Karpas-422 (cell line): ENCODE results near the gene FABP1. TPM values are rescaled to one million over a fixed set of nuclear protein-coding genes. Genes with fewer than 3 reads are reported as not detected.

ENCODE experiments used
- DNase-seq: peaks from one replicate; pipeline ENCODE4 v3.0.0-alpha.2; 2015
- H2AFZ ChIP-seq: fragments of 200-600 bp; sonication (generic); 2 replicates; pipeline ENCODE4 v1.6.1; 2014; ENCODE audit warnings: antibody characterized with exemption, low read length, mixed read lengths
- H3K27ac ChIP-seq: fragments of 200-600 bp; sonication (generic); 2 replicates; pipeline ENCODE4 v1.5.1; 2014; ENCODE audit warnings: mild to moderate bottlenecking, low read length, moderate library complexity
- H3K27me3 ChIP-seq: fragments of 200-600 bp; sonication (generic); 2 replicates; pipeline ENCODE4 v1.6.1; 2014; ENCODE audit warnings: low read length, mixed read lengths
- H3K36me3 ChIP-seq: fragments of 200-600 bp; sonication (generic); 2 replicates; pipeline ENCODE4 v1.6.1; 2014; ENCODE audit warnings: low read length, mixed read lengths; ENCODE audit not compliant: insufficient read depth
- H3K4me1 ChIP-seq: fragments of 200-600 bp; sonication (generic); 2 replicates; pipeline ENCODE4 v1.6.1; 2014; ENCODE audit warnings: mild to moderate bottlenecking, low read length, mixed read lengths
- H3K4me2 ChIP-seq: fragments of 200-600 bp; sonication (generic); 2 replicates; pipeline ENCODE4 v1.6.1; 2014; ENCODE audit warnings: low read length, low read depth, mild to moderate bottlenecking; ENCODE audit not compliant: poor library complexity, severe bottlenecking
- H3K4me3 ChIP-seq: fragments of 200-600 bp; sonication (generic); 2 replicates; pipeline ENCODE4 v1.5.1; 2014; ENCODE audit warnings: mild to moderate bottlenecking, antibody characterized with exemption, low read length, mixed read lengths
- H3K79me2 ChIP-seq: fragments of 200-600 bp; sonication (generic); 2 replicates; pipeline ENCODE4 v1.6.1; 2014; ENCODE audit warnings: mild to moderate bottlenecking, low read length, mixed read lengths
- H3K9ac ChIP-seq: fragments of 200-600 bp; sonication (generic); 2 replicates; pipeline ENCODE4 v1.6.0; 2014; ENCODE audit warnings: low read length
- H3K9me2 ChIP-seq: fragments of 200-600 bp; sonication (generic), shearing (Covaris generic); replicated peaks from 2 replicates; pipeline ENCODE4 v1.6.0; 2014; ENCODE audit warnings: mild to moderate bottlenecking, low read length, moderate library complexity; ENCODE audit not compliant: insufficient read depth
- H3K9me3 ChIP-seq: fragments of 300-700, 200-600 bp; sonication (generic); 2 replicates; pipeline ENCODE4 v1.6.1; 2014; ENCODE audit warnings: low read length, mixed read lengths
- H4K20me1 ChIP-seq: fragments of 200-600 bp; sonication (generic); 2 replicates; pipeline ENCODE4 v1.6.1; 2014; ENCODE audit warnings: mild to moderate bottlenecking, antibody characterized with exemption, low read length, low read depth; ENCODE audit not compliant: insufficient read depth
- total RNA-seq: library from RNA; depleted of rRNA; stranded (reverse); fragments of >200 nt; shearing (Covaris generic); gene quantifications from 2 replicates; pipeline ENCODE4 v1.2.3, GENCODE V29; 2014; ENCODE audit warnings: low replicate concordance

FABP1 gene
- total RNA-seq, 1 experiment from 2014 or later: not detected

GRCh38 chr2:88144914-88145497, 17.1 kb upstream of the FABP1 start:
- H3K36me3 ChIP-seq: no peaks in the 10 kb centered on the region
- H3K4me2 ChIP-seq: no peak overlapping the region
- H4K20me1 ChIP-seq: no peaks in the 10 kb centered on the region
- no peak overlapping the region for H3K27ac ChIP-seq
- no peaks in the 10 kb centered on the region for H3K4me1 ChIP-seq
- H3K79me2 ChIP-seq: no peaks in the 10 kb centered on the region
- no peak overlapping the region for H2AFZ ChIP-seq
- no peak overlapping the region for H3K9ac ChIP-seq
- no peaks in the 10 kb centered on the region for H3K9me2 ChIP-seq
- H3K4me3 ChIP-seq: no peak overlapping the region
- no peak for DNase-seq
- peaks cover 3% of the 10 kb centered on the region; the same call in 1 of the 2 replicates for H3K27me3 ChIP-seq
- H3K9me3 ChIP-seq: peaks cover 7% of the 10 kb centered on the region; the same call in 1 of the 2 replicates

GRCh38 chr2:88144271-88144670, 16.4 kb upstream of the FABP1 start:
- Histone ChIP-seq H3K4me2 (no peak overlapping the region), H3K27me3 (peaks cover 3% of the 10 kb centered on the region; the same call in 1 of the 2 replicates), H3K27ac (no peak overlapping the region), H3K9me2 (no peaks in the 10 kb centered on the region), H2AFZ (no peak overlapping the region), H3K36me3 (no peaks in the 10 kb centered on the region), H4K20me1 (no peaks in the 10 kb centered on the region), H3K9me3 (peaks cover 4% of the 10 kb centered on the region; the same call in 1 of the 2 replicates), H3K9ac (no peak overlapping the region), H3K4me1 (no peaks in the 10 kb centered on the region), H3K4me3 (no peak overlapping the region), H3K79me2 (no peaks in the 10 kb centered on the region)
- DNase-seq: no peak

DNA sequence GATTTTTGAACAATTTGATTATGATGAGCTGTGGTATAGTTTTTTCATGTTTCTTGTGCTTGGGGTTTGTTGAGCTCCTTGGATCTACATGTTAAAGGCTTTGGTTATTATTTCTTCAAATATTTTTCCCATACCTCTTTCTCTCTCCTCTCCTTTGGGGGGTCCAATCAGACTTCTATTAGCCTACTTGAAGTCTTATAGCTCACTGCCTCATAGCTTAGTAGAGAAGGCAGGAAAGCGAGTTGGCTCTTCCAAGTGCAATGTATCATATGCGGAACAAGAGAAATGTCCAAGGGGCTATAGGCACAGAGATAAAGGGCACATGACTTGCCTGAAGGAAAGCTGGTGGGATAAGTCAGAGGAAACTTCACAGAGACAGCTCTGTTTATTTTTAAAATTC, 14.1 kb upstream of the FABP1 start:
- Histone ChIP-seq H3K36me3 (no peaks in the 10 kb centered on the region), H2AFZ (no peak overlapping the region), H3K79me2 (no peaks in the 10 kb centered on the region), H3K27me3 (no peaks in the 10 kb centered on the region), H3K4me3 (no peak overlapping the region), H4K20me1 (no peaks in the 10 kb centered on the region), H3K9ac (no peak overlapping the region), H3K4me2 (no peak overlapping the region), H3K9me2 (no peaks in the 10 kb centered on the region), H3K27ac (no peak overlapping the region), H3K9me3 (no peaks in the 10 kb centered on the region), H3K4me1 (no peaks in the 10 kb centered on the region)
- no peak for DNase-seq

- no peaks in the 10 kb centered on the region for H3K4me1 ChIP-seq
- no peak overlapping the region for H2AFZ ChIP-seq
- H3K9me3 ChIP-seq: no peaks in the 10 kb centered on the region
- H3K27me3 ChIP-seq: no peaks in the 10 kb centered on the region
- H3K27ac ChIP-seq: no peak overlapping the region
- no peak overlapping the region for H3K9ac ChIP-seq
- DNase-seq: no peak
- H3K79me2 ChIP-seq: no peaks in the 10 kb centered on the region
- no peaks in the 10 kb centered on the region for H3K36me3 ChIP-seq
- H4K20me1 ChIP-seq: no peaks in the 10 kb centered on the region
- H3K9me2 ChIP-seq: no peaks in the 10 kb centered on the region
- H3K4me3 ChIP-seq: no peak overlapping the region
- no peak overlapping the region for H3K4me2 ChIP-seq
Observed at GRCh38 chr2:88139804-88140203, 11.9 kb upstream of the FABP1 start.

- Histone ChIP-seq H3K4me2 (no peak overlapping the region), H3K9me3 (no peaks in the 10 kb centered on the region), H3K79me2 (no peaks in the 10 kb centered on the region), H4K20me1 (no peaks in the 10 kb centered on the region), H3K27me3 (no peaks in the 10 kb centered on the region), H3K27ac (no peak overlapping the region), H3K4me1 (no peaks in the 10 kb centered on the region), H3K9me2 (no peaks in the 10 kb centered on the region), H3K36me3 (no peaks in the 10 kb centered on the region), H3K9ac (no peak overlapping the region), H2AFZ (no peak overlapping the region), H3K4me3 (no peak overlapping the region)
- DNase-seq: no peak
Observed at GRCh38 chr2:88139203-88139702, 11.4 kb upstream of the FABP1 start.

DNA sequence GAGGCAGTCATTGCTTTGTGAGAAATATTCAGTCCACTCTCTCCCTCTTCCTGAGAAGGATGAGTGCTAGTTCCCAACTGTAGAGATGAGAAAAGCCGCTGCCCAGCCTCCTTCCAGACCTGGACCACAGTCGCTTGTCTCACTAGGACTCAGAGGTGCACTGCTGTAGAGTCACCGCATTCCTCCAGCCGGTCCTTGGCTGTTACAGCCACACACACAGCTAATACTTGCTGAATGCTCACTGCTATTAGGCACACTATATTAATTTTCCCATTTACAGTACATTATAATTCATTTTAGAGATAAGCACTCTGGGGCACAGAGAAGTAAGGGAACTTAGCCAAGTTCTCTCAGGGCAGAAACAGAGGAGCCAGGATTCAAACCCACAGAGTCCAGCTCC, 10.0 kb upstream of the FABP1 start:
- no peaks in the 10 kb centered on the region for H3K9me3 ChIP-seq
- no peak for DNase-seq
- no peak overlapping the region for H3K4me3 ChIP-seq
- no peak overlapping the region for H3K27ac ChIP-seq
- H3K36me3 ChIP-seq: no peaks in the 10 kb centered on the region
- H2AFZ ChIP-seq: no peak overlapping the region
- H3K4me1 ChIP-seq: no peaks in the 10 kb centered on the region
- H3K9me2 ChIP-seq: no peaks in the 10 kb centered on the region
- no peak overlapping the region for H3K9ac ChIP-seq
- no peak overlapping the region for H3K4me2 ChIP-seq
- H4K20me1 ChIP-seq: no peaks in the 10 kb centered on the region
- H3K27me3 ChIP-seq: no peaks in the 10 kb centered on the region
- H3K79me2 ChIP-seq: no peaks in the 10 kb centered on the region

DNA sequence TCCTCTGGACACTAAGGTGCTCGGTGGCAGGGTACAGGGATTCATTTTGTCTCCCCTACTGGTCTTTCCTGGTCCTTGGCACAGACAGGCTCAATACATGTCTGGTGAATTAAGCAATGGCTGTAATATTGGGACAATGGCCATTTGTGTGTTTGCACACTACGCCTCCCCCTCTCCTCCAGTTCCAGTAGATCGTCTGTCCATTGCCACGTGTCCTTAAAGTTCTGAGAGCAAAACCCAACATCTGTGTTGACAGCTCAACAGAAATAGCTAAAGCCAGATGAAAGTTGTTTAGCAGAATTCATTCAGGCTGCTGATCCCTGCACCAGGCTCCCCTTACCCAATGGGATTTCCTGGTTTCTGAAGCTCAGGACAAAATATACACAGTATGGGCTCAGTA, 9.0 kb upstream of the FABP1 start:
- H3K4me2 ChIP-seq: no peak overlapping the region

DNA sequence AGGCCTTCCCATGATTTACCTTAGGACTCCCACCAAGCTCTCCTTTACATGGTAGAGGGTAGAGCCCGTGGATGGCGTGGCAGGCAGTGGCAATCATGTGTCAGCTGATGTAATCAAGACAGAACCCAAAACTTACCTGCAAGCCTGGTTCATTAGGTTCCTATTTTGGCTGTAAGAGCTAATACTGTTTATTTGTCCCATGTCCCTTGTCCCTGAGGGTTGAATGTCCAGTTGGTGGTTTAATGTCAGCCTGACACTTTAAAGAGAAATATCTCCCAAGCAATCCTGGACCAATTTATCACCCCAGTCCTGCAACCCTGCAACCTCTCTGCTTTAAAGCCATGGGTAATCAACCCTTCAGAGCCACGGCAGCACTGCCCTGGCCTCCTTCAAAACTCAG, 6.0 kb upstream of the FABP1 start:
- H3K9ac ChIP-seq: no peak overlapping the region
- no peak for DNase-seq
- H3K9me2 ChIP-seq: no peaks in the 10 kb centered on the region
- H3K27me3 ChIP-seq: no peaks in the 10 kb centered on the region
- H3K4me3 ChIP-seq: no peak overlapping the region
- no peaks in the 10 kb centered on the region for H3K9me3 ChIP-seq
- H3K36me3 ChIP-seq: no peaks in the 10 kb centered on the region
- H3K27ac ChIP-seq: no peak overlapping the region
- no peaks in the 10 kb centered on the region for H4K20me1 ChIP-seq
- H2AFZ ChIP-seq: no peak overlapping the region
- H3K4me1 ChIP-seq: no peaks in the 10 kb centered on the region
- no peaks in the 10 kb centered on the region for H3K79me2 ChIP-seq
- no peak overlapping the region for H3K4me2 ChIP-seq

More for the DNA sequence above, 9.0 kb upstream of the FABP1 start:
- H3K36me3 ChIP-seq: no peaks in the 10 kb centered on the region
- no peaks in the 10 kb centered on the region for H4K20me1 ChIP-seq
- no peaks in the 10 kb centered on the region for H3K4me1 ChIP-seq
- H3K9ac ChIP-seq: no peak overlapping the region
- no peak for DNase-seq
- H2AFZ ChIP-seq: no peak overlapping the region
- no peaks in the 10 kb centered on the region for H3K9me2 ChIP-seq
- H3K9me3 ChIP-seq: no peaks in the 10 kb centered on the region
- H3K4me3 ChIP-seq: no peak overlapping the region
- no peaks in the 10 kb centered on the region for H3K79me2 ChIP-seq
- no peaks in the 10 kb centered on the region for H3K27me3 ChIP-seq
- H3K27ac ChIP-seq: no peak overlapping the region
